ENCODE measurements around the gene PPA1. TPM values are rescaled to one million over a fixed set of nuclear protein-coding genes. Genes with fewer than 3 reads are reported as not detected.

The PPA1 gene
- total RNA-seq, result 100 to 1,000 TPM; 111 to 437 (median 133) TPM

- TF ChIP-seq CTCF (IDR thresholded peaks at IDR 0.05; ENCODE audit: low read depth), result no peak
These were observed at the start of gene PPA1 for GRCh38 chr10:70233109-70233938. Gene PPA1 (minus strand): TSS chr10:70233429. CDS start chr10:70233327, 102 bp downstream.

- TF ChIP-seq CTCF (IDR thresholded peaks at IDR 0.05; ENCODE audit: low read depth), result no peak
These were observed 48.4 kb upstream of the PPA1 start for GRCh38 chr10:70281609-70282008.

GRCh38 chr10:70280099-70280498 is 46.9 kb upstream of the PPA1 start:
- no peak for TF ChIP-seq CTCF (IDR thresholded peaks at IDR 0.05; ENCODE audit: low read depth)

DNA sequence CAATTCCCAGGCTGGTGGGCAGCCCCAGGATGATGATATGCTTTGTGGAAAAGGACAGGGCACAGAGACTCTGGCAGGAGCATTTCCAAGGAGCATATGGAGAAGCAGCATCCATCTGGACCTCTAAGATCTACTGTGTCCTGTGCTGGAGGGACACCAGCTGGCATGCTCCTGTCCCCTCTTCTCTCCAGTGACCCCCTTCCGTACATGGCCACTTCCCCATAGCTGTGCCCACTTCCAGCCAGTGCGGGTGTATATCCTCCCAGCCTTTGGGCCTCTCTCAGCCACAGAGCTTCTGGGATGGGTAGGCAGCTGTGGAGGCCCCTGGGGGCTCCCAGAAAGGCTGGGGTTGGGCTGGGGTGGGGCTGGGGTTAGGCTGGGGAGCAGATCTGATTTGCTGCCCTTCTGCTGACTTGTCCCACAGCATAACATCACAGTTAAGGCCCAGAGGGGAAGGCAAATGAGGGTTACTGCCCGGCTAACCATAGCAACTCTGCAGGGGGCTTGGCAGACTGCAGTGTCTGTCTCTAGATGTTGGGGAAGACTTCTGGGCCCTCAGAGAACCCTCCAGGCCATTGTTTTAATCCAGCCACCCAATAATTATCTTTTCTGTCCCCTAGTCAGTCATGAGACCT is 44.3 kb upstream of the PPA1 start:
- TF ChIP-seq CTCF (IDR thresholded peaks at IDR 0.05; ENCODE audit: low read depth), result no peak

DNA sequence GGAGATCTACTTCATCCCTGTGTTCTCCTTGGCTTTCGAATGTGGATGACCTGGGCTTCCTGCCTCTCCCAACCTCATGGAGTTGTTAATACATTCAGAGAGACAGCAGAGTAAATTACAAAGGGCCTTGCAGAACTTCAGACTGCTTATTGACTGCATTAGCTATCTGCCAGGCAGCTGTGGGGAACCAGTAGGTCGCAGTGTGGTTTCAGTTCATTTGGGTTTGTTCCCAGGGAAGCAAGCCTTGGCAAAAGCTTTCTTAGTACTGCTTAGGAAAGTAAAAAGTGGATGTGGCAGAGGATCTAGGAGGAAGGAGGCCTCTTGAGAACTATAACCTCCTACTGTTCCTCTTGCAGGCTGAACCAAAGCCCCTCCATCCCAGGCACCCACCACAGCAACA is 41.4 kb upstream of the PPA1 start:
- TF ChIP-seq CTCF (IDR thresholded peaks at IDR 0.05; ENCODE audit: low read depth), result no peak

DNA sequence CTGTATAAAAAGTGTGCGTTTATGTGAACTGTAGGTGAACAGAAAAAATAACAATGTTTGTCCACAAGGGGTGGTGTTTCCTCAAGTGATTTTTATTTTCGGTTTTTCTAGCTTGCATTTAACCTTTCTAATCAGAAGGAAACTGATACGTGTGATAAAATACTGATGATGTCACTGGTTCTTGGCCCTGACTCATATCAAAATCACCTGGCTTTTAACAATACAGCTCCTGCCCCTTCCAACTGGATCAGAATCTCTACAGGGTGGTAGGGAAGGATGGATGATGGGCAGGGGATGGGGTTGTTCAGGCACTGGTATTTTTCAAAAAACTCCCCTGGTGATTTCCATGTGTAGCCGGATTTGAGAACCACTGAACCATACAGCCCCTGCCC is 39.7 kb upstream of the PPA1 start:
- no peak for TF ChIP-seq CTCF (IDR thresholded peaks at IDR 0.05; ENCODE audit: low read depth)
